GM19395 (cell line): Measurements from ENCODE around the gene NF1.
"Not testable (repeated sequence)": the region's sequence is repeated elsewhere in the genome, so short reads cannot be mapped to it uniquely, and the experiment has no call there.

Experiments used
- ATAC-seq: cut with Tn5 transposase; IDR thresholded peaks from one replicate; pipeline ENCODE4 v1.9.1; 2021; ENCODE audit warnings: mild to moderate bottlenecking, moderate library complexity; ENCODE audit not compliant: unreplicated experiment

Gene NF1

DNA sequence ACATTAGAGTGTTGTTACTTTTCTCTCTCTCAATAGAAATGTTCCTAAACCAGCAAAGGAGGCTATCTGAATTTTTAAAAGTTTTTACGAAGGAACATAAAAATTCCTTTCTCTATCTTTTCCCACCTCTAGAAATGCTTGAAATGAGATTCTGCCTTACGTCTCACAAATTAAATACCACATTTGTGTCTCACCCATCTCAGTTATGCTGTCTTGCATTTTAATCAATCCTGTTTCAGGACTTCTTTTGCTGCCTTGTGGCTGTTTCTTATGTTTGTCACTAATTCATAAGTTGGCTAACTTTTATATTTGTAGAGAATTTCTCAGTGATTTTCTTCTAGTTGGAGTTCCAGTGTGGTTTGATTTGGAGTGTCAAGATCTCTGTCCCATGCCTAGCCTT, 198.8 kb downstream of the NF1 start:
- ATAC-seq: no peak

DNA sequence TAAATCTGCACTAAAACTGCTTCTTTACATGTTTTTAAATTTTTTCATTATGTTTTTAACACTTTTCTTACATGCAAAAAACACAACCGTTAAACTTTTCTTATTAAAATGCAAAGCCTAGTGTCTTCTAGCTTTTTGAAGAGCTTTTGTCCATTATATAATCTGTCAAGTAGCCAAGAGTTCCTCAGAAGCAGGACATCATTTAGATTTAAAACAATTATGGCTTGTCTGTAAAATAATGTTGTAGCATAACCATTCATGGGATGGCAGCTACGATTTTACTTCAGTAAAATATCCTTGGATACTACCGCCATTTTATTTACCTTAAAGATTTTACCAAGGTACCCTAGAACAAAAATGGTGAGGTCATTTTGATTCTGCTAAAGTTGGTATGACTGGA, 199.5 kb downstream of the NF1 start:
- ATAC-seq: no peak

DNA sequence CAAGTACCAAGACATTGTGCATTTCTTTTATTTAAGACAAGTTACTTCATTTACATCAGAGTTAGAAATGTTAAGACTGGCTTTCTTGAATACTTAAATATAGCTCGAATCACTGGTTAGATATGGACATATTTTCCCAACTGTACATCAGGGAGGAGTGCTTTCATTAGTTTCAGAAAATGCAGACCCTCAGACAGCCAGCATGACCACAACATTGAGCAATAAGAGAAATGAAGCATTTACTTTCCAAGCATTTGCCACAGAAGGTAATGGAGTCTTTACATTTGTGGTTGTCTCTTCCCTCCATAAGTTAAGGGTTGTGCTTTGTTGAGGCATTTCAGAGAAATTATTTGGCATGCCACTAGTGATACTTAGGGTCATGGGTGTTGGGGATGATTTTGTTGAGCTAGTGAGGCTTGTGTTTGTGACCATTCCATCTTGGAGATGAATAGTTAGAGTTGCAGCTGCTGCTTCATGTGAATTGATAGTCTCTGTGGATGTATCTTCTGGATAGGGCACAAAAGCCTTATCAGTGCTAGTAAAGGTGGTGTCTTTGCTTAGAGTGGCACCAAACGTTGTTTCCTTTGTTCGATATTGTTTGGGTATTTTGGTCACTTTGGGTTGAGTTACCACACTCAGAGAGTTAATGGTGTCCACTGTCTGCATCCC, 200.2 kb downstream of the NF1 start:
- no peak for ATAC-seq

DNA sequence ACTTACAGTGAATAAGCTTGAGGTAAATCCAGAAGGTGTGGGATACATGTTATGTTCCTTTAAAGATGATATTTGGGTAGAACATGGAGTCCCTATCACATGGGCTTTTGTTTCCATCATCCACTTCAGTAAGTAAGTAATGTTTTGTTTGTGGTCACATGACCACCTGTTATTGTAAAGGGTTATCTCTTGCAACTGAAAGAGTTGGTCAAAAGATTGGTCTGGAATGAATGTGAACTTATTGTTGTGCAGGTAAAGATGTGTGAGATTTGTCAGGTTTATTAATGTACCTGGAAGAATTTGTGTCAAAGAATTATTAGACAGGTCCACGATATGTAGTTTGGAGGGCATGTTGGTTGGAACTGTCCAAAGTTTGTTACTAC, 200.7 kb downstream of the NF1 start:
- ATAC-seq: no peak

DNA sequence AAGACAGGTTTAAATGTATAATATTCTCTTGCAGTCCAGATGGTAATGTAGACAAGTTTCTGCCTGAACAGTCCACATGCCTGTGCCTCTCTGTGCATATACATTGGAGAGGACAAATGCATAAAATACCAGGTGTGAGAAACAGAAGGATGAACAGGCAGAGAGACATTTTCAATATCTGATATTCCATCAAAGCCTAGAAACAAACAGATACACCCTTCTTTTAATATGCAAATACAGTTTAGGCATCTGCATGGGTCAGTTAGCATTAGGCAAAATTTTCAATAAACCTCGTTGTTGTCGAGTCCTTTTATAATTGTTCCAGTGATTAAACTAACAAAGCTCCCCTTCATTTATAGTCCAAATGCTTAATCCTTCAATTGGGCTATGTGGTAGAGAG, 201.4 kb downstream of the NF1 start:
- no peak for ATAC-seq

DNA sequence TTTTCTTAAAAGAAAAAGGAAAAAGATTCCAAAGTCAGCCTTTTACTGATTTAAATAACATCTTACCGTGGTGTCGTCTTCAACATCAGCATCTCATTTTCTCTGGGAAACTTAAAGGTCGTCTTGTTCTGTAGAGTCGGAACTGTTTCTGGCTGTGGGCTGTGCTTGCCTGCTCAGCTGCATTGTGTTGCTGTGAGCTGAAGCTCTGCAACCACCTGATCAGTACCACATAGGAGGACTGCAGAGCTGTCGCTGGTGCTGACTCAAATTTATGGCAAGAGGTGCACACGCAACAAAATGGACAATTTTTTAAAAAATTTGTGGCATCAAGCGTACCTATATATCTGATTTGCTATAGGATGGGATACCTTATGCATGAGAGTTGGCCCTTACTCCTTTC, 202.3 kb downstream of the NF1 start, which contains the start of gene OMG:
Gene OMG (minus strand): TSS at position 150 of the 400 bp plus-strand sequence. CDS start 908 bp downstream, outside the sequence.
- no peak for ATAC-seq

DNA sequence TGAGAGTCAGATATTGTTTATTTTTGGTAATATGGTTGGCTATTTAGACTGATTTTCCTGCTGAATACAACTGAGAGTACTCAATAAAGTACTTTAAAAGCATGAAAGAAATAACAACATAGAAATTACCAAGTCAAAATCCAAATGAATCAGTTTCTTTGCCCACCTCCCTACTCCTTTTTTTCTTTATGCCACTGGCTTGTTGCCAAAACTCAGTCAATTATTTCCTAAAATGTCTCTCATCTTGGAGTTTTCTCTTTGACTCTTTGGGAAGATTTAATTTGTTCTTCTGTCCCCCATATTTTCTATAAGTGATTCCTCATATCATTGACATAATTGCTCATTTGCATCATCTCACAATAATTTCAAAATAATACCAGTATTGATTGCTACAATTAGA, 204.8 kb downstream of the NF1 start:
- no peak for ATAC-seq

DNA sequence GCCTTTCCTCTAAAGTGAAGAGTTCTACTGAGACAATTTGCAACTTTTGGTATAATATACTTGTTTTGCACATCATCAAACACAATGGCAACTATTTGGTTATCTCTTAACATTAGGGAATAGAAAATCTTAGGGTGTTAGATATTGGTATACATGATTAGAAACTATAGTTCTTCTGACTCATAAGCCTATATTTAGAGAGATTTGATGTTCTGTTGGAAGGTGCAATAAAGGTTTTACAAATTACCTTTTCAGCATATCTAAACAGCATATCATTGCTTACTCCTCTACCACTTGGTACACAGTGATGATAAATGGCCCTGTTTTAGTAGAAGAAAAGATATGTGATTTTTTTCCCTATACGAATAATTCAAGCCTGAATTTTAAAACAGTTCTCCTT, 212.9 kb downstream of the NF1 start:
- no peak for ATAC-seq

DNA sequence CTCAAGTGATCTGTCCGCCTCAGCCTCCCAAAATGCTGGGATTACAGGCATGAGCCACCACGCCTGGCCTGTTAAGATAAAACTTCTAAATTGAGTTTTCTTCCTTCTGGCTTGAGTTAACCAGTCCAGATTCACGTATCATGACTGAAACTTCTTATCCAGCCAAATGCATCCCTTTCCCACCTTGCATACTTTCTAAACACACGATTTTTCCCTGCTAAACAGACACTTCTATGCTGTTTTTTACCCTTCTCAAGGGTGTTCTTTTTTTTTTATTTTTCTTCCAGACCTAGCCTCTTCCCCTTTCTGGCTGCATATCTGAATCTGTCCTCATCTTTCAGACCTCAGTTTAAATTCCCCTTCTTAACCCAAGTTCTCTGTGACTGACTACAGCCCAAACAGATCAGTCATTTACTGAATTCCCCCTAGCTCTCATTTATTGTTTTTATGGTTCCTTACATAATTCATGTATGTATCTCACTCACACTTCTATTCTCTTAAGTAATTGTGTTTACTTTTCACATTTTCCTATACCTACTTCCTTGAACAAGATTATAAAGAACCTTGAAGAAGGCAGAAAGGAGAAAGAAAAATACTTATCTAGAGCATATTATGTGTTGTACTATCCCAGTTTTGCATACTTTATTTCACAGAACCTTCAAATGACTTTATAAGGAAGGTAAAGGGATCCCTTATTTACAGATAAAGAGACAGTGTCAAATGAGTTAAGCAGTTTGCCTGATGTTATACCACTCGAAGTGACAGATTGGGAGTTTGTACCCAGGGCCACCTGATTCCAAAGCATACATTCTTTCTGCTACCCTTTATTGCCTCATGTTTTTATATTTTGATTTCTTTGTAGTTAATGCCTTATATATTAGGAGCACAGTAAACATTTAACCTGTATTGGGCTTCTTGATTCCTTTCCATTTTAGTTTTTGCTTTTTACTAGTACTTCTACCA, 213.9 kb downstream of the NF1 start:
- ATAC-seq: no peak

DNA sequence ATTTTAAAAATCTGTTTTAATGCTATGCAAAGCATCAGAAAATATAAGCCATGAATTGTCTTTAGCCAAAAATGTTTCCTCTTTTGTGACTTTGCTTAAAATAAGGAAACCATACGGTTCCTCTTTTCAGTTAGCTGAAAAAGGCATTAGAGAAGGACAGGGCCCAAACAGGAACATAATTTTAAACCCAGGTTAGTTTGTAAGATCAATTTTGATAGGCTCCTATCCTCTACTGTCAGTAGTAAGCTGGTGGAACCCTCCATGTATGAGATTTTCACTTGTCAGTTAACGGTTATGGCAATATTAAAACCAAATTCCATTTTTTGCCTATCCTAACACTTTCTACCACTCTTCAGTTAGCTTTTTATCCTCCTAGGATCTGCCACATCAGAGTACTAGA, 214.8 kb downstream of the NF1 start:
- ATAC-seq: no peak

DNA sequence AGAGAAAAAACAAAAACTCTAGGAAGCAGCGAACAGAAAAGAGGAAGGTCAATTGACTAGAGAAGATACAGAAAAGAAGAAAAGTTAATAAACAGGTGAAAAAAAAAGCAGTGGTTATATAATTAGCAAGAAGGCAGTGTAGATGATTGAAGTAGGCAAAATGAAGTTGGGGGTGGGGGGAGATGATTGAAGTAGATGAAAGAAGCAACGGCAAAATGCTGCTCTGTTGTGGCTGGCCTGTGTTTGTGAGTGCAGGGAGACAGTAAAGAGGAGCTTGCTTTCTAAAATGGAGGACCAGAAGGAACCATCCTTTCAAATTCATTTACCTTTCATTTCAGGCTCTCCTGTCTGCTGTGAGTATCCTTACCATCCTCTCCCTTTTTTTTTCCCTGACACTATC, 215.5 kb downstream of the NF1 start:
- no peak for ATAC-seq

DNA sequence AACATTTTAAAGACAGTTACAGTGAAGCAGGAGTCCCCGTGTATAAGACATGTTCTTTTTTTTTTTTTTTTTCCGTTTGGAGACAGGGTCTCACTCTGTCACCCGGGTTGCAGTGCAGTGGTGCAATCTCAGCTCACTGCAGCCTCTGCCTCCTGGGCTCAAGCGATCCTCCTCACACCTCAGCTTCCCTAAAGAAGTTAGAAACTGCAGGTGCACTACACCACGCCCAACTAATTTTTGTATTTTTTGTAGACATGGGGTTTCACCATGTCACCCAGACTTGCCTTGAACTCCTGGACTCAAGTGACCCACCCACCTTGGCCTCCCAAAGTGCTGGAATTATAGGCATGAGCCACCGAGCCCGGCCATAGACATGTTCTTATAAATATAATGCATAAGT, 216.1 kb downstream of the NF1 start:
- ATAC-seq: no peak

DNA sequence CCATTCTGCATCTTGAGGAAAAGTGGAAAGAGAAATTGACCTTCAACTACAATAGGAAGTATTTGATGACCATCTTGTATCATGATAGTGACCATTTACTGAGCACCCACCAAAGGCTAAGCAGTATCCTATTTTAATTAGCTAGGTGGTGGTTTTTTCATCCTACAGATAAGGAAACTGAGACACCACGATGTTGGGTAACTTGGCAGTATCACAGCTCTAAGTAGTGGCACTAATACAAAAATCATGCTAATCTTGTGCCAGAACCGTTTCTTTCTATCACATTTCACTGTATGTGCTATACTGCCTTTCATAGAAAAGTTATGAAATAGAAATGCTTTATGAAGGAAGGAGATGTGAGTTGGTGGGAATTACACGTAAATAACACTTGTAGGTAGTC, 216.7 kb downstream of the NF1 start:
- no peak for ATAC-seq

DNA sequence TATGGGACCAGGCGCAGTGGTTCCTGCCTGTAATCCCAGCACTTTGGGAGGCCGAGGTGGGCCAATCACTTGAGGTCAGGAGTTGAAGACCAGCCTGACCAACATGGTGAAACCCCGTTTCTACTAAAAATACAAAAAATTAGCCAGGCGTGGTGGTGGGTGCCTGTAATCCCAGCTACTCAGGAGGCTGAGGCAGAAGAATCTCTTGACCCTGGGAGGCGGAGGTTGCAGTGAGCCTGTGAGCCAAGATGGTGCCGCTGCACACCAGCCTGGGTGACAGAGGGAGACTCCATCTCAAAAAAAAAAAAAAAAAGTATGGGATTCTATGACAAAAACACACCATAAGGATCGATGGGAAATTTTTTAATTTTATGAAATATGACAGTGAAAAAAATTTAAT, 217.4 kb downstream of the NF1 start:
- ATAC-seq: not testable (repeated sequence)

DNA sequence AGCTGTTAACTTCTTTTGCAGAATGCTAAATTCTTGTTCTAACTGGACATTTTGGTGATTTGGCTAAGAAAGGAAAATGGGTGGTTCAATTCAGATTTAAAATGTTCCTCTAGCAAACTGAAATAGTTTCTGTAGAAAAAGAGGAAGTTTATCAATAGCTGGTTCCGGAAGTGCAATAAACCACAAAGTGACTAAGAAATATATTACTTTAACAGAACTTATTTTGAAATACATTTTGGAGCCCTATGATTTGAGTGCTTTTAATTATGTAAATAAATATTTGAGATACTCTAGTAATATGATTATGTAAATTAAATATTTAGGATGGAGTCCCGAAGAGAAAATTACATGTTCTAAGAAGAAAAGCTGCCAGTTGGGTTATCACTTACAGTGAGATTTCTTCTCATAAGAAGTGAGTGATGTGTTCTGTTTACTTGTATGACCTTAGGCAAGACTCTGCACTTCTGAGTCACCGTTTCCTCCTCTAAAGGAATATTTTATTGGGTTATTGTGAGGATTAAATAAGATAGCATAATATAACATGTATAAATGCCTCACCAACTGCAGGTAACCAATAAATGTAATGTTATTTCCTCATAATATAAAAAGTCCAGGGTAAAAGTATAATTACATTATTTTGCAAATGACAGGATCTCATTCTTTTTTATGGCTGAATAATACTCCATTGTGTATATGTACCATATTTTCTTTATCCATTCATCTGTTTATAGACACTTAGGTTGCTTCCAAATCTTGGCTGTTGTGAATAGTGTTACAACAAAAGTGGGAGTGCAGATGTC, 219.4 kb downstream of the NF1 start, which contains the start of gene EVI2B:
Gene EVI2B (minus strand): TSS at position 73 of the 800 bp plus-strand sequence. CDS start 8,445 bp downstream, outside the sequence.
- no peak for ATAC-seq

DNA sequence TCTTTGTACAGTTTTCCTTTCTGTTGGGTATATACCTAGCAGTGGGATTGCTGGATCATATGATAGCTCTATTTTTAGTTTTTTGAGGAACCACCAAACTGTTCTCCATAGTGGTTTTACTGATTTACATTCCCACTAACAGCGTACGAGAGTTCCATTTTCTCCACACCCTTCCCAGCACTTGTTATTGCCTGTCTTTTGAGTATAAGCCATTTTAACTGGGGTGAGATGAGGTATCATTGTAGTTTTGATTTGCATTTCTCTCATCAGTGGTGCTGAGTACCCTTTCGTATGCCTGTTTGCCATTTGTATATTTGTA, 220.0 kb downstream of the NF1 start:
- no peak for ATAC-seq

DNA sequence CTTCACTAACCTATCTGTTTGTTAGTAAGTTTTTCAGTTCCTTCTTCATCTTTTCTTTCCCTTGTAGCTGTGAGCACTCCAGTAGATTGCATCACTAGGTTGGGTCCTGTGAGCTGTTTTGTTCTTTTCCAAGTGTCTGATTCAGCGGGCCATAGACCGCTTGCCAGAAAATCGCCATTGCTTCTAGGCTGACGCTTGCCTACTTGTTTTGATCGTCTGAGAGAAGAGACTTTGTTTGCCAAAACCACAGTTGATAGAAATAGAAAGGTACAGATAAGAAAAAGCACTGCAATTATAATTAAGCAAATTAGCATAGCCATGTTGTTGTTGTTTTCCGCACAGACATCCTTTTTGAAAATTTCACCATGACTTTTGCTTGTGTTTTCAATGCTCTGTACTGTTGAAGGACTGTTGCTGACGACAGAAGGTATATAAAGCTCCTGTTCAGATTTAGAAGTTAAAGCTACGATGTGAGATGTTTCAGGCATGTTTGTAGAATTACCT, 223.6 kb downstream of the NF1 start:
- ATAC-seq: peak; percentile 53

DNA sequence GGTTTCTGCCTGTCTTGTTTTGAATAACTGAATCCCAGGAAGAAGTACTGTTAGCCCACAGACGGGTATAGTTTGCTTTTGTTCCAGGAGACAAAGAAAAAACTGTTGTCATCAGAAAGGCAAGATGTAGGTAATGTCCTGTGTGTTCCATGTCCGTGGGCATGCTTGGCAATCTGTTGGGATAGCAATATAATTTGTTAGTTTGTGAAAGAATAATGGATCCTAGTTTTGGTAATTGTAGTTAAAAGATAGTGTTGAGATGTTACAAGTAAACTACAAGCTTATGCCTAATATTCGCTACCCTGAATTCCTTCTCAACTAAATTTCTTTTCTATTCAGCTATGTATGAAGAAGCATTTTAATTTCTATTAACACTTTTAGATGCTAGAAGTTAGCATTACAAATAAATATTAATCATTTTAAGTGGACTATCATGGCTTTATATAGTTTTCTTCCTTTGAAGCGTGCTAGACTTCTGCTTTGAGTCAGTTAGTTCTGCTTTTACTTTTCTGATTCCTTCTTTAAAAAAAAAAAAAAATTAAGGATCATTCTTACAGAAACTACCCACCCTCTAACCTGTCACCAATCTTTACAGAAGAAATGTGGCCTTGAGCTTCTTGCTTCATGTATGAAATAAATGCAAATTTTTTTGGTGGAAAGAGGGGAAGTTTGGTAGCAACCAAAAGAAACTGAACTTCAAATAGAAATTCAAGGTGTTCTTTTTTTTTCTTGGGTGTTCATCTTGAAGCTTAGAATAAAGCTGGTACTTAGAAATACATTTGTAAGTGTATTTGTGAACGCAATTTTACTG, 224.3 kb downstream of the NF1 start:
- ATAC-seq: no peak

DNA sequence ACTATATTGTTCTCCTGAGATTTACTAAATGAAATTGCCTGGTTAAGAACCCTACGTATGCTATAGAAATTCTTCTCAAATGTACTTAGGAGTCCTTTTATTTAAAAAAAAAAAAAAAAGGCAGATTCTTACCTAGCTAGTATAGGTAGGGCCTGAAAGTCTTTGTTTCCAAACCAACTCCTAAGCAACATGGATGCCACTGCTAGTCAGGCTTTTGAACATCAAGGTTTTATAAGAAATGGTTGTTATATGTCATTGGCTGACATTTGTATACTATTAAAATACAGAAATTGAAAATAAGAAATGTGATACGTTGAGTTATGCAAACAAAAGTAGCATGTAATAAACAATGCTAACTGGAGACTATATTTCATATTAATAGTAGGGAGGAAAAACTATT, 225.5 kb downstream of the NF1 start:
- ATAC-seq: no peak

DNA sequence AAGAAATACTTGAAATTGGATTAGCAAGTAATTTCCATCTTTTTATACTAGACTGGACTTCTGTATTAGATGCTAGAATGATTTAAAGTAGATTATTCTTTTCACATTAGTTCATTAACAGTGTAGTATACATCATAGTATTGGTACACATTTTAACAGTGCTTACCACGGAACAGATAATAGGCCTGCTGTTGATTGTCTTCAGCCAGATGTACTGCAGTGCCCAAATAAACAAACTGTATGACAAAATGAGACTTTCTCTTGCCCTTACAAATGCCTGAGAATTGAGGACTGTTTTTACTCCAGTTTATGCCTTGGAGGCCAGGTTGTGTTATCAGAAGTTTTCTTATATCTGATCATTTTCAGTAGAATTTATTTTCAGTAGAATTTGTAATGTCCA, 226.0 kb downstream of the NF1 start:
- no peak for ATAC-seq
